Natural killer cell (primary cell): Measurements from ENCODE around the gene SLC12A5. TPM values are rescaled to one million over a fixed set of nuclear protein-coding genes. Genes with fewer than 3 reads are reported as not detected.
A peak's percentile ranks its signal among the peaks of the same experiment; 100 is the strongest.

Experiments
- ATAC-seq, 3 donors: fragments of 150-1000 bp in 2 of 3; fragments of 200-7000 bp in 1 of 3; cut with Tn5 transposase; 1 replicate in 1 of 3; 2 replicates in 2 of 3; pipeline ENCODE4 v1.10.0; 2021; ENCODE audit warnings: mild to moderate bottlenecking in 2 of 3, moderate library complexity in 2 of 3
- DNase-seq, 2 donors: peaks; one replicate each; pipeline versions ENCODE4 v3.0.0 to v3.0.0-alpha.2; 2013 to 2021; ENCODE audit warnings: mixed read lengths in 1 of 2
- H3K27ac ChIP-seq: one replicate; pipeline ENCODE4 v1.5.1; 2013; ENCODE audit warnings: mild to moderate bottlenecking, low read length
- H3K27me3 ChIP-seq: one replicate; pipeline ENCODE4 v1.6.1; 2013; ENCODE audit warnings: low read length; ENCODE audit not compliant: control insufficient read depth, insufficient read depth
- H3K36me3 ChIP-seq: one replicate; pipeline ENCODE4 v1.6.1; 2013; ENCODE audit warnings: low read length; ENCODE audit not compliant: control insufficient read depth, insufficient read depth
- H3K4me1 ChIP-seq: one replicate; pipeline ENCODE4 v1.6.1; 2013; ENCODE audit warnings: low read length; ENCODE audit not compliant: control insufficient read depth, insufficient read depth
- H3K4me3 ChIP-seq: one replicate; pipeline ENCODE4 v1.5.1; 2013; ENCODE audit warnings: low read length
- H3K9me3 ChIP-seq: one replicate; pipeline ENCODE4 v1.6.1; 2013; ENCODE audit warnings: low read length; ENCODE audit not compliant: control insufficient read depth, insufficient read depth
- H3K27ac Mint-ChIP-seq, 2 donors: one replicate each; pipeline ENCODE4 v1.8.0; 2022; ENCODE audit warnings: mild to moderate bottlenecking in 2 of 2, mixed read lengths in 2 of 2, moderate library complexity in 1 of 2
- H3K27me3 Mint-ChIP-seq, 2 donors: one replicate each; pipeline ENCODE4 v1.8.0; 2022; ENCODE audit warnings: low read depth in 2 of 2, mixed read lengths in 2 of 2
- H3K36me3 Mint-ChIP-seq: one replicate; pipeline ENCODE4 v1.8.0; 2022; ENCODE audit warnings: mixed read lengths
- H3K4me1 Mint-ChIP-seq, 2 donors: one replicate each; pipeline ENCODE4 v1.8.0; 2022; ENCODE audit warnings: mixed read lengths in 2 of 2
- H3K4me3 Mint-ChIP-seq: one replicate; pipeline ENCODE4 v1.8.0; 2022; ENCODE audit warnings: mild to moderate bottlenecking, moderate library complexity, mixed read lengths
- H3K9me3 Mint-ChIP-seq, 2 donors: one replicate each; pipeline ENCODE4 v1.8.0; 2022; ENCODE audit warnings: mixed read lengths in 2 of 2
- CTCF ChIP-seq: fragments of 200-600 bp; IDR thresholded peaks from one replicate; pipeline ENCODE4 v1.8.0; 2022; ENCODE audit warnings: antibody characterized with exemption
- WGBS: methylation state at CpG from one replicate; pipeline ENCODE4 v1.1.7; 2013; ENCODE audit warnings: missing lambda C conversion rate; ENCODE audit not compliant: insufficient coverage; 5-methylcytosine and 5-hydroxymethylcytosine counted together
- intact Hi-C: fragments of 100-400 bp; cut with micrococcal nuclease; formaldehyde crosslinking; loops from one replicate; pipeline ENCODE4 v1.14.2; 2022
- total RNA-seq, 4 donors: library from RNA; stranded (reverse); fragments of 120-200 nt in 1 of 4; gene quantifications; one replicate each; pipeline versions ENCODE4 v1.2.3 to v1.2.4, GENCODE V29; 2013 to 2022

The SLC12A5 gene
- total RNA-seq, 3 donors from 2014 or later (not counting 1 experiment from before 2014, with no cell fraction given), result 0.85 TPM; not detected in 2

- peaks cover 25 to 29% of the 10 kb centered on the region in 2 donors for H3K27me3 Mint-ChIP-seq
- Histone ChIP-seq H3K36me3 (peaks cover 45% of the 10 kb centered on the region), H3K27me3 (peaks cover 10% of the 10 kb centered on the region), H3K27ac (no peak overlapping the region), H3K4me1 (peaks cover 29% of the 10 kb centered on the region), H3K4me3 (no peak overlapping the region), H3K9me3 (no peaks in the 10 kb centered on the region)
- WGBS, result 51% methylated on average over 2 of the region's 2 CpGs
- no peaks in the 10 kb centered on the region for H3K9me3 Mint-ChIP-seq
- ATAC-seq, result peak in 1 of 3 donors; percentile 35
- H3K36me3 Mint-ChIP-seq, result peaks cover 37% of the 10 kb centered on the region
- H3K4me1 Mint-ChIP-seq, result peaks cover 32 to 47% of the 10 kb centered on the region in 2 donors
- peak overlapping the region; percentile 52 to 70 for H3K27ac Mint-ChIP-seq
- peak overlapping the region; percentile 69 for H3K4me3 Mint-ChIP-seq
- intact Hi-C loops, result no loop called here
- no peak for TF ChIP-seq CTCF
- peak in 1 of 2 donors; percentile 11 for DNase-seq
These were observed 31.4 kb downstream of the SLC12A5 start for GRCh38 chr20:46060301-46060881.

GRCh38 chr20:46060975-46061374 lies 32.0 kb downstream of the SLC12A5 start:
- H3K4me3 Mint-ChIP-seq, result peak overlapping the region; percentile 17

GRCh38 chr20:46062151-46062550 lies 33.1 kb downstream of the SLC12A5 start:
- no peak for TF ChIP-seq CTCF
- WGBS, result 92% methylated on average over 1 of the region's 4 CpGs
- Mint-ChIP-seq H3K9me3 (no peaks in the 10 kb centered on the region), H3K36me3 (peaks cover 48% of the 10 kb centered on the region), H3K4me3 (no peak overlapping the region), H3K27me3 (peaks cover 12 to 20% of the 10 kb centered on the region in 2 donors), H3K4me1 (peaks cover 32 to 47% of the 10 kb centered on the region in 2 donors), H3K27ac (no peak overlapping the region)
- Histone ChIP-seq H3K4me3 (no peak overlapping the region), H3K36me3 (peaks cover 62% of the 10 kb centered on the region), H3K9me3 (no peaks in the 10 kb centered on the region), H3K27me3 (peaks cover 10% of the 10 kb centered on the region), H3K4me1 (peaks cover 29% of the 10 kb centered on the region), H3K27ac (no peak overlapping the region)
- intact Hi-C loops, result no loop called here
- no peak for DNase-seq
- ATAC-seq, result no peak

More at GRCh38 chr20:46060975-46061374, 32.0 kb downstream of the SLC12A5 start:
- WGBS, result 87% methylated on average over 4 of the region's 4 CpGs
- intact Hi-C loops, result no loop called here
- Histone ChIP-seq H3K27ac (no peak overlapping the region), H3K27me3 (peaks cover 10% of the 10 kb centered on the region), H3K36me3 (peaks cover 51% of the 10 kb centered on the region), H3K4me3 (no peak overlapping the region), H3K9me3 (no peaks in the 10 kb centered on the region), H3K4me1 (peaks cover 29% of the 10 kb centered on the region)
- TF ChIP-seq CTCF, result no peak
- DNase-seq (no peak), ATAC-seq (no peak)
- H3K36me3 Mint-ChIP-seq, result peaks cover 42% of the 10 kb centered on the region
- H3K9me3 Mint-ChIP-seq, result no peaks in the 10 kb centered on the region
- H3K27me3 Mint-ChIP-seq, result peaks cover 20 to 27% of the 10 kb centered on the region in 2 donors
- H3K4me1 Mint-ChIP-seq, result peaks cover 32 to 47% of the 10 kb centered on the region in 2 donors
- H3K27ac Mint-ChIP-seq, result peak overlapping the region; percentile 52 to 70

- H3K27me3 ChIP-seq, result peaks cover 10% of the 10 kb centered on the region
- Mint-ChIP-seq H3K9me3 (no peaks in the 10 kb centered on the region), H3K36me3 (peaks cover 50% of the 10 kb centered on the region), H3K4me3 (no peak overlapping the region), H3K27ac (no peak overlapping the region), H3K27me3 (peaks cover 9 to 20% of the 10 kb centered on the region in 2 donors), H3K4me1 (peaks cover 32 to 47% of the 10 kb centered on the region in 2 donors)
- DNase-seq (no peak), ATAC-seq (no peak)
- no peak overlapping the region for H3K27ac ChIP-seq
- intact Hi-C loops, result no loop called here
- TF ChIP-seq CTCF, result no peak
- H3K4me1 ChIP-seq, result peaks cover 29% of the 10 kb centered on the region
- 98% methylated on average over 12 of the region's 12 CpGs for WGBS
- no peaks in the 10 kb centered on the region for H3K9me3 ChIP-seq
- H3K36me3 ChIP-seq, result peaks cover 65% of the 10 kb centered on the region
- H3K4me3 ChIP-seq, result no peak overlapping the region
These were observed 33.6 kb downstream of the SLC12A5 start for GRCh38 chr20:46062621-46063020.
